ENCODE measurements around the gene MATCAP1.

GRCh38 chr16:67188323-67188722, 4.6 kb upstream of the MATCAP1 start:
- TF ChIP-seq CTCF (IDR thresholded peaks at IDR 0.05), result no peak
- TF ChIP-seq POLR2A (IDR thresholded peaks at IDR 0.05), result no peak
